ENCODE data around the gene RAP1GAP2. TPM values are rescaled to one million over a fixed set of nuclear protein-coding genes. Genes with fewer than 3 reads are reported as not detected.

Gene RAP1GAP2
- total RNA-seq = 0.20 and 0.34 TPM in 2 replicates

DNA sequence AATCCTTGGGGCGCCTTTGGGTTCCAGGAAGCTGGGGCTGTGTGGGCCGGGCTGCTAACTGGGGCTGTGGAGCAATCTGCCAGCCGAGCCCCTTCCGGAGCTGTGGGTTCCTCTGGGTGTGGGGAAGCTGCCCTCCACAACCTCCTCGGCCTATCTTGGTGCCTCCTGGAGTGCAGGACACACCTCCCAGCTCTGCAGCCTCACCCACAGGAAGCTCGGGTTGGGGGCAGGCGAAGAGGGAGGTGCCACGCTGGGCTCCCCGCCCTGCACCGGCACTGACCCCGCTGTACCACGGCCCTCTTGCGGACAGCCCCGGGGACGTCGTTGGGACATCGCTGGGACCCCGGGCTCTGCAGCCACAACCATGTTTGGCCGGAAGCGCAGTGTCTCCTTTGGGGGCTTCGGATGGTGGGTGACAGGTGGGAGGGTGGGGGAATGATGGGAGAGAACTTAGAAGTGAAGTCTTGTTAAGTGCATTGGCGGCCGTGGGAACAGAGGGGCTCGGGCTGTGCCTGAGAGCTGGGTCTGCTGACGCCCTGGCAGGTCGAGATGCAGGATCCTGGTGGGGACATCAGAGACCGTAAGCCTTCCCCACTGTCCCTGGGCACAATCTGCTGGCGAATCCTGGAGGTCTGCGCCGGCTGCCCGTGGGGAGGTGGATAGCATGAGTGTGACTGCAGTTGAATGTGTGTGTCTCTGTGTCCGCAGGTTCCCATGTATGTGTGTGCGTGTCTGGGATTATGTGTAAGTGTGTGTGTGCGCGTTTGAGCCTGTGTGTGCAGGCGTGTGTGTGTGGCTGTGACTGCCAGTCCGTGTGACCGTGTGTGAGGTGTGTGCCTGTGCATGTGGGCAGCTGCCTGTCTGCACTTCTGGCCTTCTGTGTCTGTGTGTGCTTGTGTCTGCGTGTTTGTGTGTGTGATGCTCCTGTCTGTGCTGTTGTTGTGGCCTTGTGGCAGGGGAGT is at the start of gene RAP1GAP2:
Gene RAP1GAP2, plus strand, starts transcription at position 275 of the 962 bp plus-strand sequence. Its CDS starts 90 bp downstream, at position 365.
- Mint-ChIP-seq H3K4me3 (peak within 1 kb of the TSS; percentile 68), H3K27ac (peak within 1 kb of the TSS; percentile 18), H3K36me3 (ENCODE audit: low read depth) (peaks cover 5% of the 10 kb centered on the region), H3K4me1 (ENCODE audit: low read depth) (peaks cover 72% of the 10 kb centered on the region), H3K9me3 (no peaks in the 10 kb centered on the region), H3K27me3 (ENCODE audit: insufficient read depth) (peaks cover 7% of the 10 kb centered on the region)
- peak; percentile 74 for DNase-seq (ENCODE audit: low spot score)
- intact Hi-C loops (cut with micrococcal nuclease) = loop anchor here (1.0 kb wide), 2 partner anchors 10 to 18 kb away; no protein-coding TSS in a partner anchor

DNA sequence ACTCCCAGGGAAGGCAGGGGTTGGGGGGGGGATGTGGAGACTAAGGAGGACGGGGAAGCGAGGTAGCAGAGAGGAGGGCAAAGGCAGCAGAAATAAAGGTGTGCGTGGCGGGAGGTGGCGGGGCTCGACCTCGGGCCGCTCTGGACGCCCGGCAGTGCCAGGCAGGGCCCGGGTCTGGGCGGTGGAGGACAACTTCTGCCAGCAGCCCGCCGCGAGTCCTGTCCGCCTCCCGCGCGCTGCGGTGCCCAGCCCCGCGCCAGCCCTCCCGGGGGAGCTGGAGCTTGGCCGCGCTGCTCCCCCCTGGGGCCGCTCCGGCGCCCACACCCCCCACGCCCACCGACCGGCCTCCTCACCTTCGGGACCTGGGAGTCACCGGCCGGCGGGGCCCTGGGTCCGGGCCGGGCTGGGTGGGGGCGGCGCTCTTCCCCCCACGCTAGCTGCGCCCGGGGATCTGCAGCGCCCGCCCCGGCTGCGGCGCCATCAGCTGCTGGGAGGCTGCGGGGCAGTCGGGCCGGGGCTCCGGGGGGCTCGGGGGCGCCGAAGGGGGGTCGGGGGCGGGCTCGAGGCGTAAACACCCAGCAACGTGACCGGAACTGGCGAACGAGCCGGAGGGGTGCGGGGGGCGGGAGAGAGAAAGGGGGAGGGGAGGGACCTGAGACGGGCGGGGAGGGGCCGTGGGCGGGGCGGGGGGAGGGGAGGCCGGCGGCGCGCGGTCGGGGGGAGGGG is 47.0 kb upstream of the RAP1GAP2 start, which contains the start of gene CCDC92B:
Gene CCDC92B, minus strand, starts transcription at position 595 of the 726 bp plus-strand sequence. CDS start 14,507 bp downstream, outside the sequence.
- H3K27ac Mint-ChIP-seq = no peak within 1 kb of the TSS
- no peaks in the 10 kb centered on the region for H3K9me3 Mint-ChIP-seq
- intact Hi-C loops (cut with micrococcal nuclease) = loop anchor here (1.0 kb wide), 1 partner anchor 37 kb away; no protein-coding TSS in a partner anchor
- no peaks in the 10 kb centered on the region for H3K36me3 Mint-ChIP-seq (ENCODE audit: low read depth)
- no peak for DNase-seq (ENCODE audit: low spot score)
- H3K27me3 Mint-ChIP-seq (ENCODE audit: insufficient read depth) = peaks cover 60% of the 10 kb centered on the region
- H3K4me3 Mint-ChIP-seq = no peak within 1 kb of the TSS
- no peaks in the 10 kb centered on the region for H3K4me1 Mint-ChIP-seq (ENCODE audit: low read depth)

DNA sequence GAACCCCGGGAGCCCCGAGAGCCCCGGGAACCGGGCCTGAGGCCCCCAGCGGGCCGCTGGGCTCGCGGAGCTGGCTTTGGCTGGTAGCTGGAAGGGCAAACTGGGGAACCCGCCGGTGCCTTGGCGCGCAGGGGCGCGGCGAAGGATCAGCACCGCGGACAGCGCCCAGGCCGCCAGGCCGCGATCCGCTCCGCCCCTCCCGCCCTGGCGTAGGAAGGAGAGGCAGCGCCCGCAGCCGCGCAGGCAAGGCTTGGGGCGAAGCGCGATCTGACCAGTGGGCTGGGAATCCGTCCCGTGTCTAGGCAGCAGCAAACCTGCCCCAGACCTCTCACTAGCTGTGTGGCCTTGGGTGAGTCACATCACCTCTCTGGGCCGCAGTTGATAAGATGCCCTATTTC is 46.5 kb upstream of the RAP1GAP2 start:
- Mint-ChIP-seq H3K27me3 (ENCODE audit: insufficient read depth) (peaks cover 62% of the 10 kb centered on the region), H3K36me3 (ENCODE audit: low read depth) (no peaks in the 10 kb centered on the region), H3K4me1 (ENCODE audit: low read depth) (no peaks in the 10 kb centered on the region), H3K9me3 (no peaks in the 10 kb centered on the region), H3K4me3 (no peak overlapping the region), H3K27ac (no peak overlapping the region)
- DNase-seq (ENCODE audit: low spot score) = peak; percentile 70
- intact Hi-C loops (cut with micrococcal nuclease) = loop anchor here (1.0 kb wide), 1 partner anchor 37 kb away; no protein-coding TSS in a partner anchor

DNA sequence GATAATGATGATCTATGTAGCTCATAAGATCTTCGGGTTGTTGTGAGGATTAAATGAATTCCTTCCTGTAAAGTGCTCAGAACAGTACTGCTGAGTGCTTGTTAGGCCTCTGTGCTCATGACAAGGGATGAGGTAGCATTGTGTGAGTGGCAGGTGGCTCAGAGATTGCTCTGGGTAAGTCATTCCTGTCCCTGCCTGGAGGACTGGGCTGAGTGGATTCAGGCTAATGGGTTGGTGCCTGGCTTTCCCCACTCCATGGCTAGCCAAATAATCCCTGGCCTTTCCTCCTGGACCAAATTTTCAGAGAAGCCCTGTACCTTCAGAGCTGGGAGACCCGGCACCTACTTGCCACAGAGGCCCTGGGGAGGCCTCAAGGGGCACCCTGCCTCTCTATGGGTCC is 45.5 kb upstream of the RAP1GAP2 start:
- H3K27me3 Mint-ChIP-seq (ENCODE audit: insufficient read depth) = peaks cover 63% of the 10 kb centered on the region
- no peak for DNase-seq (ENCODE audit: low spot score)
- no peaks in the 10 kb centered on the region for H3K36me3 Mint-ChIP-seq (ENCODE audit: low read depth)
- no peak overlapping the region for H3K27ac Mint-ChIP-seq
- intact Hi-C loops (cut with micrococcal nuclease) = no loop called here
- H3K4me1 Mint-ChIP-seq (ENCODE audit: low read depth) = no peaks in the 10 kb centered on the region
- H3K4me3 Mint-ChIP-seq = no peak overlapping the region
- H3K9me3 Mint-ChIP-seq = no peaks in the 10 kb centered on the region

DNA sequence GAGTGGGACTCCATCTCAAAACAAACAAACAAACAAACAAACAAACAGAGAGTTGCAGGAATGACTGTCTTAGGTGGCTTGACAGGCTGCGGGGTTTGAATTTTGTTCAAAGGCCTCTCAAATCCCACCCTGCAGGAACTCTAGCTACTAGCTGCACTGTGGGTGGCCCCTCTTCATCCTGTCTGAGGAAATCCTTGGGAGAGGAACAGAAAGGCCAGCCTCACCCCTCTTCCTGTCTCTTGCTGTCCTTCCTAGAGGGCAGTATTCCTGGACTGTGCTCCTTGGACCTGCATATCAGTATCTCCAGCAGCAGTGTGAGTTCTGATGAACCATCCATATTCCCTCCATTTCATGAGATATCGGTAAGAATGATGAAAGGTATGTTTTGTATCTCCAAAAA is 44.7 kb upstream of the RAP1GAP2 start:
- intact Hi-C loops (cut with micrococcal nuclease) = no loop called here
- Mint-ChIP-seq H3K27me3 (ENCODE audit: insufficient read depth) (peaks cover 66% of the 10 kb centered on the region), H3K9me3 (no peaks in the 10 kb centered on the region), H3K4me1 (ENCODE audit: low read depth) (no peaks in the 10 kb centered on the region), H3K4me3 (no peak overlapping the region), H3K27ac (no peak overlapping the region), H3K36me3 (ENCODE audit: low read depth) (no peaks in the 10 kb centered on the region)
- no peak for DNase-seq (ENCODE audit: low spot score)

DNA sequence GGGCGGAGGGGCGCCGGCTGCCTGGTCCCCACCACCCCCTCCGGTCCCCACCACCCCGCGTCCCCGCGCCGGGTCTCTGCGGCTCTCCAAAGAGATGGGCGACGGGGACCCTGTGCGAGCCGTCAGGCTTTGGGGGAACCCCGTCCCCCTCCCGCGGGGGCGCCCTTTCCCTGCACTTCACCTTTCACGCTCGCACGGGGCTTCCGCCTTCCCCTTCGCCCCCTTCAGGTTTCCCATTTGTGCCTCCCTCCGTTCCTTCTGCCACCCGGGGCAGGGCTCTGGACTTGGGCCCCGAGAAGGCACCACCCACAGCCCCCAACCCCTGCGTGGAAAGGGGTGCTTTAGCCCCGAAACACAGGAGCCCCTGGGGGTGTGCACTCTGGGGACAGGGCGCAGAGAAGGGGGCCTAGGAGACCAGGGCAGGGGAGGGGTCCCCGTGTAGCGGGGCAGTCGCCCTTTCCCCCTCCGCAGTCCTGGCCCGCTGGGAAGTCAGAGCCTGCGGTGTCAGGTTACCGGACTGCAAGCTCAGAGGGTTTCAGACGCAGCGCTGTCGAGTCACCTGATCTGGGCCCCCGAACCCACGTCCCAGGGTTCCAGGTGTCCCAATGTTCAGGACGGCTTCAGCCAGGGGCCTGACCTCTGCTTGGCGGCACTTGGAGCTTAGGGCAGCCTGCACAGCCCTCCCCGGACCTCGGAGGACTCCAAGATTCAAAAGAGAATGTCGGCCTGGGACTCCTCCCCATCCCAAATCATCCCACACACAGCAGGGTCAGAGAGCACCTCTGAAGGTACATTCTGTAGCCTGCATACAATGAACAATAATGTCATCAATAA is 40.1 kb upstream of the RAP1GAP2 start:
- peaks cover 51% of the 10 kb centered on the region for H3K27me3 Mint-ChIP-seq (ENCODE audit: insufficient read depth)
- H3K27ac Mint-ChIP-seq = no peak overlapping the region
- intact Hi-C loops (cut with micrococcal nuclease) = no loop called here
- no peaks in the 10 kb centered on the region for H3K4me1 Mint-ChIP-seq (ENCODE audit: low read depth)
- no peaks in the 10 kb centered on the region for H3K9me3 Mint-ChIP-seq
- no peaks in the 10 kb centered on the region for H3K36me3 Mint-ChIP-seq (ENCODE audit: low read depth)
- no peak for DNase-seq (ENCODE audit: low spot score)
- no peak overlapping the region for H3K4me3 Mint-ChIP-seq

DNA sequence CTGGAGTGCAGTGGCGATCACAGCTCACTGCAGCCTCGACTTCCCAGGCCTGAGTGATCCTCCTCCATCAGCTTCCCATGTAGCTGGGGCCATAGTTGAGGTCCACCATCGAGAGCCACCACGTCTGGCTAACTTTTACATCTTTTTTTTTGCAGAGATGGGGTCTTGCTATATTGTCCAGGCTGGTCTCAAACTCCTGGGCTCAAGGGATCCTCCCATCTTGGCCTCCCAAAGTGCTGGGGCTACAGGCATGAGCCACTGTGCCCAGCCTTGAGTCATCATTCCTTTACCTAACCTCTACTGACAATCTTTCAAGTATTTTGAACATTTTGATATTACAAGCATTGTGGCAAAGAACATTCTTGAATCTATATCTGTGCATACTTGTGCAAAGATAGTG is 37.4 kb upstream of the RAP1GAP2 start:
- no peaks in the 10 kb centered on the region for H3K9me3 Mint-ChIP-seq
- intact Hi-C loops (cut with micrococcal nuclease) = no loop called here

DNA sequence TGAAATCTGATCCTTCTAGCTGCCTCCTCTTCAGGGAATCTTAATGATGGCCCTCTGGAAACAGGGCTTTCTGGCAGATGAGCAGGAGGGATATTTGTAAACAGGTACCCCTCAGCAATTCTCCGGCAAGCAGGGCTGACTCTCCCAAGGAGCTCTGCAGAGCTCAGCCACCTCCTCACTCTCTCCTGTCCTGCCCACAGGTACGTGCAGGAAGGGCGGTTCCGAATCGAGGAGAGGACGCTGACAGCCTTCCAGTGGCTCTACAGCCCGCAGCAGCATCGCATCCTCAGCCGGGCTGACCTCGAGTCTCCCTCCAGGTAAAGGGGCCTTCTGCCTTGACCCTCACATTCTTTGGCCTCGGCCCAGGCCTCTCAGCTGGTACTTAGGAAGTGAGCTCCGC is 26.1 kb upstream of the RAP1GAP2 start:
- no peak for DNase-seq (ENCODE audit: low spot score)
- H3K27ac Mint-ChIP-seq = no peak overlapping the region
- no peak overlapping the region for H3K4me3 Mint-ChIP-seq
- H3K4me1 Mint-ChIP-seq (ENCODE audit: low read depth) = no peaks in the 10 kb centered on the region
- H3K27me3 Mint-ChIP-seq (ENCODE audit: insufficient read depth) = peaks cover 25% of the 10 kb centered on the region
- intact Hi-C loops (cut with micrococcal nuclease) = no loop called here
- no peaks in the 10 kb centered on the region for H3K36me3 Mint-ChIP-seq (ENCODE audit: low read depth)
- H3K9me3 Mint-ChIP-seq = no peaks in the 10 kb centered on the region

More for the DNA sequence above, 37.4 kb upstream of the RAP1GAP2 start:
- H3K27me3 Mint-ChIP-seq (ENCODE audit: insufficient read depth) = peaks cover 32% of the 10 kb centered on the region
- no peak overlapping the region for H3K4me3 Mint-ChIP-seq
- no peak overlapping the region for H3K27ac Mint-ChIP-seq
- no peaks in the 10 kb centered on the region for H3K4me1 Mint-ChIP-seq (ENCODE audit: low read depth)
- no peaks in the 10 kb centered on the region for H3K36me3 Mint-ChIP-seq (ENCODE audit: low read depth)
- no peak for DNase-seq (ENCODE audit: low spot score)

DNA sequence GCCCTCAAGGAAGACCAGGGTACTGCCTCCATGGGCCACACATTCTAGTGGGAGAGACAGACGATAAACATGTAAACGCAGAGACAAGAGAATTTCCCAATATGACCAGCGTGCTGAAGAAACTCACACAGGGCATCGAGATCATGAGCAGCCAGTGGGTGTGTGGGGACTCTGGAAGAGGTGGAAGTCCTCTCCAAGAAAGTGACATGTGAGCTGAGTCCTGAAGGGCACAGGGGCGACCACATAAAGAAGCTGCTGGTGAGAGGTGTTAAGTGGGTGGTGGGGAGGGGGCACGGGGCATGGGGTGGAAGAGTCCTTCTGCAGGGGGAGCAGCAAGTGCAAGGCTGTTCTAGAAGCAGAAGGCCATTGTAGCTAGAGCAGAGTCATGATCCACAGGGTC is 21.0 kb upstream of the RAP1GAP2 start:
- H3K4me3 Mint-ChIP-seq = no peak overlapping the region
- H3K36me3 Mint-ChIP-seq (ENCODE audit: low read depth) = no peaks in the 10 kb centered on the region
- no peaks in the 10 kb centered on the region for H3K9me3 Mint-ChIP-seq
- peaks cover 49% of the 10 kb centered on the region for H3K27me3 Mint-ChIP-seq (ENCODE audit: insufficient read depth)
- DNase-seq (ENCODE audit: low spot score) = no peak
- H3K4me1 Mint-ChIP-seq (ENCODE audit: low read depth) = no peaks in the 10 kb centered on the region
- no peak overlapping the region for H3K27ac Mint-ChIP-seq
- intact Hi-C loops (cut with micrococcal nuclease) = no loop called here

DNA sequence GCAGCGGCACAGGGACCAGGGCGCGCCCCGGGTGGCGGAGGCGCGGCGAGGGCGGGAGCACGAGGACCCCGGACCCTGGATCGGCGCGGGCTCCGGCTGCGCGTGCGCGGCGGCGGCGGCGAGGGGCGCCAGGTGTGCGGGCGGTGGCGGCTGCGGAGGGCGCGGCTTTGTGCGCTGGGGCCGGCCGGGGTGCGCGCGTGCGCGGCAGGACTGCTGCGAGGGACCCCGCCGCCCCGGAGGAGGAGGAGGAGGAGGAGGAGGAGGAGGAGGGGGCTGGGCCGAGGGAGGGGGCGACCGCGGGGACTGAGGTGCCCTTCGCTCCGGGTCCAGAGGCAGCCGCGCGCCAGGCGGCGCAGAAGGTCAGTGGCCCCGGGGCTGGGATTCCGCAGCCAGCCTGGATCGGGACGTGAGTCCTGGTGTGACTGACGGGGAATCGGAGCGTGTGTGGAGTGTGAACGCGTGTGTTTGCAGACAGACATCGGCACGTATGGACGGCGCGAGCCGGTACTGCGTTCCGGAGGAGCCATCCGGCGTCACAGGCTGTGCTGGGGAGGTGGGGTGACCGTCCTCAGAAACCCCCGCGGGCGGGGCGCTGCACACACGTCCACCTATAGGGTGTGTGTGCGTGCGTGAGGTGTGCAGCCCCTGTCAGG is 19.5 kb upstream of the RAP1GAP2 start:
- no peak for DNase-seq (ENCODE audit: low spot score)
- Mint-ChIP-seq H3K36me3 (ENCODE audit: low read depth) (no peaks in the 10 kb centered on the region), H3K4me1 (ENCODE audit: low read depth) (no peaks in the 10 kb centered on the region), H3K27me3 (ENCODE audit: insufficient read depth) (peaks cover 46% of the 10 kb centered on the region), H3K4me3 (no peak overlapping the region), H3K27ac (no peak overlapping the region), H3K9me3 (no peaks in the 10 kb centered on the region)
- intact Hi-C loops (cut with micrococcal nuclease) = no loop called here

DNA sequence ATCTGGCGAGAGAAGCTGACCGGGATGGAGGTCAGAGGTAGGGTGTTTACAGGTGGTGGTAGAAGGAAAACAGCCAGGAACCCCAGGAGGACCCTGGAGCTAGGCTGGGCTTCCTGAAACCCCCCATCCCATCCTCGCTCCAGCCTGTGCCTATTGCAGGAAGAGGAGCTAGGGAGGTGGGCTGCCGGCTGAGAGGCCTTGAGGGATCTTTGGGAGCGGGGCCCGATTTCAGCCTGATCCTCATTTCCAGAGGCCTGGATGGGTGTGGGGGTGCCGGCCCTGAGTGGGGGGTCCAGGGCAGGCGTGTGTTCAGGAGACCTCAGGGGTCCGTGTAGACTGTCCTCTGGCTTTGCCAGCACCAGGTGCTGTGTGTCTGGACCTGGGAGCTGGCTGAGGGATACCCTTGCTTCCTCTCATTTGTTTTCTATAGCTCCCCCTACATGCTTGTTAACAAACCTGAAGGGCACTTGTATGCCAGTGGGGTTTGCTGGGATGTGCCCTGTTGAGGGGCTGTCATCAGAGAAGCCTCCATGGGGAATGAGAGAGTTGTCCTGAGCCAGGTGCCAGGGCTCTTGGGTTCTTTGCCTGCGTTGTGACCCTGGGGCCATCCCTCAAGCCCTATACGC is 18.9 kb upstream of the RAP1GAP2 start:
- Mint-ChIP-seq H3K27me3 (ENCODE audit: insufficient read depth) (peaks cover 45% of the 10 kb centered on the region), H3K27ac (no peak overlapping the region), H3K9me3 (no peaks in the 10 kb centered on the region), H3K4me3 (no peak overlapping the region), H3K36me3 (ENCODE audit: low read depth) (no peaks in the 10 kb centered on the region), H3K4me1 (ENCODE audit: low read depth) (no peaks in the 10 kb centered on the region)
- DNase-seq (ENCODE audit: low spot score) = no peak
- intact Hi-C loops (cut with micrococcal nuclease) = no loop called here

Measured in activated T-helper 1 cell treated with anti-CD3 and anti-CD28 coated beads, Interleukin-12 subunit alpha, Interleukin-12 subunit beta, Interleukin-2, Interleukin-4 antibody, amounts not matched to agents 30 ng/mL and 10 ng/mL and 1 ng/mL, durations not matched to agents 14 hours and 24 hours and 36 hours (primary cell).